ENCODE measurements around the gene TSPOAP1.

Gene TSPOAP1

DNA sequence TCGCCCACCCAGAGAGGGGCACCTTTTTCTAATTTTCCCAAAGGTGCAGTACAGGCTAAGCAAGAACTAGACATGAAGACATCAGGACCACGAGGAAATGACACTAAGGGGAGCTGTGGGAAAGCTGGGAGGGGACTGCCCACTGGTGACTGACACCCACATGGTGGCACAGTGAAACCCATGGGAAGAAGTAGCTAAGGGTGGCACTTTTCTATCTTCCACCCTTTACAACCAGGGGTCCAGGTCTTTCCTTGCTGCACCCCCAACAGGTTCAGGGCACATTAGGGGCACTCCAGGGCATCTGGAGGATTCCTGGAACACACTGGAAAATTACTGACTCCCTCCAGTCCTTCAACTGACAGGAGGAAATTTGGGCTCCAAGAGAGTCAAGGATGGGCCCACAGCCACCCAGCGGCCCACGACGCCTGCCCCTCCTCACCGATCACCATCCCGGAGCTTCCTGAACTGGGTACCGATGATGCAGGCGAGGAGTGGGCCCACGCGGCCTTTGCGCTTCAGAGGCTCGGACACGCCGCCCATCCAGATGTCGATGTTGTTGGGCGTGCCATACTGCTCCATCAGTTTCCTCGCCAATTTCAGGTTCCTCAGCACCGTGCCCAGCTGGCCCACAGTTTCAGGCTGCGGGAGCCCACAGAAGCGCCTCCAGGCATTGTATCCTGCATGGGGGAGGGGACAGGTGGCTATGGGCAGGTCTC lies 57.2 kb downstream of the TSPOAP1 start:
- no peak for TF ChIP-seq CTCF (IDR thresholded peaks at IDR 0.05)
- Histone ChIP-seq H3K27me3 (no peaks in the 10 kb centered on the region), H3K4me3 (ENCODE audit: low read depth in 1 of 2, low read length in 1 of 2) (no peak overlapping the region), H3K4me1 (ENCODE audit: control insufficient read depth in 1 of 2, insufficient read depth in 1 of 2, low read depth in 1 of 2, low read length in 1 of 2) (peaks cover 36 to 45% of the 10 kb centered on the region in 2 experiments), H3K36me3 (no peaks in the 10 kb centered on the region), H3K9me3 (no peaks in the 10 kb centered on the region), H3K27ac (no peak overlapping the region)

- no peaks in the 10 kb centered on the region for H3K9me3 ChIP-seq
- no peak overlapping the region for H3K4me3 ChIP-seq (ENCODE audit: low read depth in 1 of 2, low read length in 1 of 2)
- peaks cover 32 to 43% of the 10 kb centered on the region in 2 experiments for H3K4me1 ChIP-seq (ENCODE audit: control insufficient read depth in 1 of 2, insufficient read depth in 1 of 2, low read depth in 1 of 2, low read length in 1 of 2)
- no peak for TF ChIP-seq CTCF (IDR thresholded peaks at IDR 0.05)
- no peaks in the 10 kb centered on the region for H3K36me3 ChIP-seq
- H3K27ac ChIP-seq, result no peak overlapping the region
- no peaks in the 10 kb centered on the region for H3K27me3 ChIP-seq
Measured at GRCh38 chr17:58270476-58271215, 57.9 kb downstream of the TSPOAP1 start.

GRCh38 chr17:58269557-58270291 lies 58.9 kb downstream of the TSPOAP1 start:
- H3K36me3 ChIP-seq, result no peaks in the 10 kb centered on the region
- H3K27ac ChIP-seq, result no peak overlapping the region
- peaks cover 30 to 37% of the 10 kb centered on the region in 2 experiments for H3K4me1 ChIP-seq (ENCODE audit: control insufficient read depth in 1 of 2, insufficient read depth in 1 of 2, low read depth in 1 of 2, low read length in 1 of 2)
- no peak overlapping the region for H3K4me3 ChIP-seq (ENCODE audit: low read depth in 1 of 2, low read length in 1 of 2)
- H3K9me3 ChIP-seq, result no peaks in the 10 kb centered on the region
- H3K27me3 ChIP-seq, result no peaks in the 10 kb centered on the region
- TF ChIP-seq CTCF (IDR thresholded peaks at IDR 0.05), result no peak

- Histone ChIP-seq H3K36me3 (no peaks in the 10 kb centered on the region), H3K4me1 (ENCODE audit: control insufficient read depth in 1 of 2, insufficient read depth in 1 of 2, low read depth in 1 of 2, low read length in 1 of 2) (peaks cover 24 to 37% of the 10 kb centered on the region in 2 experiments), H3K27ac (no peak overlapping the region), H3K4me3 (ENCODE audit: low read depth in 1 of 2, low read length in 1 of 2) (no peak overlapping the region), H3K9me3 (no peaks in the 10 kb centered on the region), H3K27me3 (no peaks in the 10 kb centered on the region)
- TF ChIP-seq CTCF (IDR thresholded peaks at IDR 0.05), result no peak
Measured at GRCh38 chr17:58268774-58269556, 59.6 kb downstream of the TSPOAP1 start.

DNA sequence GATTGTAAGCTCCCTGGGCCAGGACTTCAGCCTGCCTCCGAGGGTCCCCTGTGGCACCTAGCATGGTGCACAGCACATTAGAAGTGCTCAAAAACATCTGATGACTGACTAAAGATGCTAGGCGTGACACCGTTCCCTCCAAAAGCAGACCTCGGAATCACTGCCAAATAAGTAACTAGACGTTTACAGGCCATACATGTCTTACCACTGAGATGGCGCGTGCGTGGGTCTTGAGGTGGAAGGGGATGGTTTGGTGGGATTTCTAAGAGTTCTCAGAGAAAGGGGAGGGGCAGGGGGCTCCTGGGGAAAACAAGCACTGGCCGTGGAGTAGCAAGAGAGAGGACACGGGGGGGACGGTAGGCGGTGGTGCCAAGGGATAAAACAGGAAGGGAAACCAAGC lies 60.3 kb downstream of the TSPOAP1 start:
- Histone ChIP-seq H3K9me3 (no peaks in the 10 kb centered on the region), H3K27ac (no peak overlapping the region)

More for the DNA sequence above, 60.3 kb downstream of the TSPOAP1 start:
- TF ChIP-seq CTCF (IDR thresholded peaks at IDR 0.05), result no peak
- Histone ChIP-seq H3K4me3 (ENCODE audit: low read depth in 1 of 2, low read length in 1 of 2) (no peak overlapping the region), H3K4me1 (ENCODE audit: control insufficient read depth in 1 of 2, insufficient read depth in 1 of 2, low read depth in 1 of 2, low read length in 1 of 2) (peaks cover 19 to 33% of the 10 kb centered on the region in 2 experiments), H3K36me3 (no peaks in the 10 kb centered on the region), H3K27me3 (peaks cover 3% of the 10 kb centered on the region)
